Stimulated activated CD4-positive, alpha-beta T cell treated with anti-CD3 and anti-CD28 coated beads, Interleukin-15, amount 100 ng/mL, for 24 hours (primary cell): ENCODE results near the gene HHIP.
"Not testable (repeated sequence)": the region's sequence is repeated elsewhere in the genome, so short reads cannot be mapped to it uniquely, and the experiment has no call there.

Experiments used
- DNase-seq: peaks from one replicate; pipeline ENCODE4 v3.0.0-alpha.2; 2020

Gene HHIP

GRCh38 chr4:144757969-144758368, 112.0 kb downstream of the HHIP start:
- DNase-seq: no peak

- not testable (repeated sequence) for DNase-seq
These were observed 122.9 kb downstream of the HHIP start for GRCh38 chr4:144768809-144769208.

GRCh38 chr4:144778364-144778763, 132.4 kb downstream of the HHIP start:
- DNase-seq: no peak

- DNase-seq: no peak
These were observed 136.4 kb downstream of the HHIP start for GRCh38 chr4:144782345-144782744.

- no peak for DNase-seq
These were observed 140.0 kb downstream of the HHIP start for GRCh38 chr4:144785961-144786360.

GRCh38 chr4:144787365-144788258, 141.7 kb downstream of the HHIP start:
- no peak for DNase-seq

GRCh38 chr4:144788469-144788868, 142.5 kb downstream of the HHIP start:
- no peak for DNase-seq

GRCh38 chr4:144791933-144792332, 146.0 kb downstream of the HHIP start:
- DNase-seq: not testable (repeated sequence)
